BLaER1 (cell line): Measurements from ENCODE around the gene GPR55.
A peak's percentile ranks its signal among the peaks of the same experiment; 100 is the strongest.

ENCODE experiments used
- H3K27ac ChIP-seq: shearing (Covaris generic); formaldehyde crosslinking; 2 replicates; pipeline ENCODE4 v1.8.1; 2022
- H3K27me3 ChIP-seq: shearing (Covaris generic); formaldehyde crosslinking; 2 replicates; pipeline ENCODE4 v1.8.1; 2022
- H3K36me3 ChIP-seq: shearing (Covaris generic); formaldehyde crosslinking; 2 replicates; pipeline ENCODE4 v1.8.1; 2022
- H3K4me1 ChIP-seq: shearing (Covaris generic); formaldehyde crosslinking; 2 replicates; pipeline ENCODE4 v1.8.1; 2022
- H3K4me2 ChIP-seq: shearing (Covaris generic); formaldehyde crosslinking; 2 replicates; pipeline ENCODE4 v1.8.1; 2022
- H3K4me3 ChIP-seq: shearing (Covaris generic); formaldehyde crosslinking; 2 replicates; pipeline ENCODE4 v1.8.1; 2022
- H3K9ac ChIP-seq: shearing (Covaris generic); formaldehyde crosslinking; 2 replicates; pipeline ENCODE4 v1.8.1; 2022
- H3K9me3 ChIP-seq: shearing (Covaris generic); formaldehyde crosslinking; 2 replicates; pipeline ENCODE4 v1.8.1; 2022
- H4K20me1 ChIP-seq: shearing (Covaris generic); formaldehyde crosslinking; 2 replicates; pipeline ENCODE4 v1.8.1; 2022
- Cebpa-rat ChIP-seq: shearing (Covaris generic); IDR thresholded peaks from 2 replicates; pipeline ENCODE4 v1.8.1; 2022

The GPR55 gene

GRCh38 chr2:230893338-230893737 is 31.7 kb downstream of the GPR55 start:
- no peak overlapping the region for H3K27ac ChIP-seq
- H3K4me3 ChIP-seq, result no peak overlapping the region
- peak overlapping the region; percentile 66 for H3K4me2 ChIP-seq
- H3K36me3 ChIP-seq, result no peaks in the 10 kb centered on the region
- H3K4me1 ChIP-seq, result peaks cover 34% of the 10 kb centered on the region
- 0 out of 2 replicates have a peak overlapping the region, but pooled peaks have one; percentile 1 for H3K9ac ChIP-seq
- TF ChIP-seq Cebpa-rat, result no peak
- no peaks in the 10 kb centered on the region for H3K9me3 ChIP-seq
- H4K20me1 ChIP-seq, result no peaks in the 10 kb centered on the region
- no peaks in the 10 kb centered on the region for H3K27me3 ChIP-seq

GRCh38 chr2:230891509-230891908 is 33.5 kb downstream of the GPR55 start:
- no peaks in the 10 kb centered on the region for H3K36me3 ChIP-seq
- no peak overlapping the region for H3K4me3 ChIP-seq
- H3K4me1 ChIP-seq, result peaks cover 35% of the 10 kb centered on the region
- H3K4me2 ChIP-seq, result peak overlapping the region; percentile 47
- no peaks in the 10 kb centered on the region for H3K9me3 ChIP-seq
- no peak for TF ChIP-seq Cebpa-rat
- no peaks in the 10 kb centered on the region for H3K27me3 ChIP-seq
- no peak overlapping the region for H3K9ac ChIP-seq
- no peaks in the 10 kb centered on the region for H4K20me1 ChIP-seq
- H3K27ac ChIP-seq, result no peak overlapping the region

DNA sequence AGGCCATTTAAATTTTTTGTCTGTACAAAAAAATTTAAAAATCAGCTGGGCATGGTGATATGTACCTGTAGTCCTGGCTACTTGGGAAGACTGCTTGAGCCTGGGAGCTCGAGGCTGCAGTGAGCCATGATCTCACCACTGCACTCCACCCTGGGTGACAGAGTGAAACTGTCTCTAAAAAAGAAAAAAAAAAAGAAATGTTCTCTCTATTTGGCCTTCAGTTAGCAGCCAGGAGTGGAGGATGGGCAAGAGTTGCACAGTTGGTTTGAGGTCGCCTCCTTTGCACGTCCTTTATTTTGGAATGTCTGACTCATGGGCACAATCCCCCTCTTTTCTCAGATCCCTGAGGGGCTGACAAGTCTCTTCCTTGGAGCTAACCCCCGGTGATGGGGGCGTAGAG is 34.0 kb downstream of the GPR55 start:
- H3K27ac ChIP-seq, result no peak overlapping the region
- no peaks in the 10 kb centered on the region for H3K36me3 ChIP-seq
- H3K27me3 ChIP-seq, result no peaks in the 10 kb centered on the region
- no peaks in the 10 kb centered on the region for H3K9me3 ChIP-seq
- no peak overlapping the region for H3K4me3 ChIP-seq
- peak overlapping the region; percentile 47 for H3K4me2 ChIP-seq
- no peak for TF ChIP-seq Cebpa-rat
- no peaks in the 10 kb centered on the region for H4K20me1 ChIP-seq
- no peak overlapping the region for H3K9ac ChIP-seq
- H3K4me1 ChIP-seq, result peaks cover 39% of the 10 kb centered on the region

DNA sequence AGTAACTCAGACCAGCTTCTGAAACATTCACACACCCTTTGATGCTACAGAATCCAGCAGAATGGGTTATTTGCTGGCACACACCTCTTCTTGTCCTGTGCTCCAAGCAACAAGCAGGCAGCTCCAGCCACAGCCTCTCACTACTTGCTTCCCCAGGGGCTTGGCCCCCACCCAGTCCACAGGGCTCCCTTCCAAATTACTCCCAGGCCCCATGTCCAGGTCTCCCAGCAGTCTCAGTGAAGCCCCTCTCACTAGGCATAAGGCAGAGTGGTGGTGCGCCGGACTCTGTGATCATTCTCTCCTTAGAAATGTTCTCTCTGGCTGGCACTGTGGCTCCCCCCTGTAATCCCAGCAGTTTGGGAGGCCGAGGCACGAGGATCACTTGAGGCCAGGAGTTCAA is 34.4 kb downstream of the GPR55 start:
- no peak overlapping the region for H3K4me2 ChIP-seq
- no peaks in the 10 kb centered on the region for H4K20me1 ChIP-seq
- no peaks in the 10 kb centered on the region for H3K27me3 ChIP-seq
- no peak overlapping the region for H3K27ac ChIP-seq
- H3K36me3 ChIP-seq, result no peaks in the 10 kb centered on the region
- no peaks in the 10 kb centered on the region for H3K9me3 ChIP-seq
- no peak overlapping the region for H3K9ac ChIP-seq
- peaks cover 44% of the 10 kb centered on the region for H3K4me1 ChIP-seq
- no peak for TF ChIP-seq Cebpa-rat
- no peak overlapping the region for H3K4me3 ChIP-seq

GRCh38 chr2:230889911-230890601 is 35.0 kb downstream of the GPR55 start:
- H3K9me3 ChIP-seq, result no peaks in the 10 kb centered on the region
- H3K36me3 ChIP-seq, result no peaks in the 10 kb centered on the region
- TF ChIP-seq Cebpa-rat, result no peak
- H3K4me3 ChIP-seq, result no peak overlapping the region
- H3K4me2 ChIP-seq, result no peak overlapping the region
- H3K9ac ChIP-seq, result no peak overlapping the region
- peaks cover 48% of the 10 kb centered on the region for H3K4me1 ChIP-seq
- no peak overlapping the region for H3K27ac ChIP-seq
- no peaks in the 10 kb centered on the region for H3K27me3 ChIP-seq
- H4K20me1 ChIP-seq, result no peaks in the 10 kb centered on the region

- Histone ChIP-seq H3K4me1 (peaks cover 37% of the 10 kb centered on the region), H3K4me2 (no peak overlapping the region), H3K36me3 (no peaks in the 10 kb centered on the region), H3K4me3 (no peak overlapping the region), H3K9ac (no peak overlapping the region), H3K27ac (no peak overlapping the region), H3K27me3 (no peaks in the 10 kb centered on the region), H3K9me3 (no peaks in the 10 kb centered on the region), H4K20me1 (no peaks in the 10 kb centered on the region)
- TF ChIP-seq Cebpa-rat, result no peak
Observed at GRCh38 chr2:230888824-230889400, 36.1 kb downstream of the GPR55 start.

DNA sequence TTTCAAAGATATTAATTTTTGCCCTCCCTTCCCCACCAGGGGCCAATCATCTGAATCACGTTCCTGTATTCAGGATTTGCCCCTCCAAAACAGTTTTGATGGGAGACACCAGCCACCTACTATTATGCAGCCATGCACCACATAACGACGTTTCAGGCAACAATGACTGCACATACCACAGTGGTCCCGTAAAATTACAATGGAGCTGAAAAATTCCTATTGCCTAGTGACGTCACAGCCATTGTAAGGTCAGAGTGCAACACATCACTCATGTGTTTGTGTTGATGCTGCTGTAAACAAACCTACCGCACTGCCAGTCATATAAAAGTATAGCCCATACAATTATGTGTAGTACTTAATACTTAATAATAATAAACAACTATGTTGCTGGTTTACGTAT is 37.7 kb downstream of the GPR55 start:
- peaks cover 25% of the 10 kb centered on the region for H3K4me1 ChIP-seq
- no peaks in the 10 kb centered on the region for H3K36me3 ChIP-seq
- no peak for TF ChIP-seq Cebpa-rat
- H3K9me3 ChIP-seq, result no peaks in the 10 kb centered on the region
- no peak overlapping the region for H3K4me2 ChIP-seq
- H3K27me3 ChIP-seq, result no peaks in the 10 kb centered on the region
- no peak overlapping the region for H3K9ac ChIP-seq
- H3K4me3 ChIP-seq, result no peak overlapping the region
- H4K20me1 ChIP-seq, result no peaks in the 10 kb centered on the region
- no peak overlapping the region for H3K27ac ChIP-seq

DNA sequence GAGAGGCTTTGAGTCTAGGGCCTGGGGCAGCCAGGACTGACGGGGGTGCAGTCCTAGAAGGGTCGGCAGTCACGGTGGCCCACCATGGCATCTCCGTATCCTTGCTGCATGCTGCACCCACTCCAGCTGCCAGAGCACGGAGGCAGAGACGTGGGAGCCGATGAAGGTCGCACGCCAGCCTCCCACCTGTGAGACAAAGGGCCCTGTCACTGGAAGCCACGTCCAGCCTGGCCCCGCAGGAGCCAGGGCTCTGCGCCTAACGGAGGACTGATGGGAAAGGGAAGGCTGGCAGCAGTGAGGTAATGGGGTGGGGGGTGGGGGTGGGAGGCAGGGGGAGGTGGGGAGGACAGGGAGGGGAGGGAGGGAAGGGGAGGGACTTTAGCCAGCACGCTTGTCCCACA is 38.4 kb downstream of the GPR55 start:
- peak overlapping the region; percentile 69; the same call in 1 of the 2 replicates for H3K4me2 ChIP-seq
- no peak overlapping the region for H3K4me3 ChIP-seq
- H3K9me3 ChIP-seq, result no peaks in the 10 kb centered on the region
- H4K20me1 ChIP-seq, result no peaks in the 10 kb centered on the region
- H3K9ac ChIP-seq, result no peak overlapping the region
- no peak for TF ChIP-seq Cebpa-rat
- H3K36me3 ChIP-seq, result no peaks in the 10 kb centered on the region
- no peaks in the 10 kb centered on the region for H3K27me3 ChIP-seq
- no peak overlapping the region for H3K27ac ChIP-seq
- peaks cover 22% of the 10 kb centered on the region for H3K4me1 ChIP-seq

DNA sequence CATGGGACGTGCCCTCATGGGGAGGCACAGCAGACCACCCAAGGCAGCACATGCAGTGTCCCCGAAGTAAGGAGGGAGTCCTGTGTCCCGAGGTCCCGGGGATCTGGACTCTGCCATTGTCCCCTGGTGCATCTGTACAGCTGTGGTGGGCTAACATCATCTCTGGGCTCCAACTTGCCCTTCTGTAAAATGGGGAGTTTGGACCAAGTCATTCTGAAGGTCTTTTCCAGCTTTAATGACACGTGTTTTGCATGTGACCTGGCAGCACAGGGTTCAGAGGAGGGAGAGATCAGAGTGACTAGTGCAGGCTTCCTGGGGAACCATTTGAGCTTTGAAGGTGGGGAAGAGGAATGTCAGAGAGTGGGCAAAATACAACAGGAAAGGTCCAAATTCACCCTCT is 38.8 kb downstream of the GPR55 start:
- no peaks in the 10 kb centered on the region for H3K27me3 ChIP-seq
- no peak for TF ChIP-seq Cebpa-rat

GRCh38 chr2:230885463-230886130 is 39.4 kb downstream of the GPR55 start:
- Histone ChIP-seq H3K4me2 (peak overlapping the region; percentile 69), H3K36me3 (no peaks in the 10 kb centered on the region), H3K4me3 (no peak overlapping the region), H3K27ac (no peak overlapping the region), H3K27me3 (no peaks in the 10 kb centered on the region), H3K9ac (no peak overlapping the region), H3K9me3 (no peaks in the 10 kb centered on the region), H4K20me1 (no peaks in the 10 kb centered on the region), H3K4me1 (peaks cover 15% of the 10 kb centered on the region)
- TF ChIP-seq Cebpa-rat, result no peak

More for the DNA sequence above, 38.8 kb downstream of the GPR55 start:
- Histone ChIP-seq H3K9me3 (no peaks in the 10 kb centered on the region), H3K4me1 (peaks cover 18% of the 10 kb centered on the region), H3K27ac (no peak overlapping the region), H3K9ac (no peak overlapping the region), H3K4me2 (peak overlapping the region; percentile 69), H3K36me3 (no peaks in the 10 kb centered on the region), H3K4me3 (no peak overlapping the region), H4K20me1 (no peaks in the 10 kb centered on the region)
